GM21390 (cell line): Measurements from ENCODE around the gene MAP4K1.
"Not testable (repeated sequence)": the region's sequence is repeated elsewhere in the genome, so short reads cannot be mapped to it uniquely, and the experiment has no call there.

Source experiments
- ATAC-seq: cut with Tn5 transposase; IDR thresholded peaks from one replicate; pipeline ENCODE4 v1.9.1; 2021; ENCODE audit not compliant: unreplicated experiment

MAP4K1 gene

DNA sequence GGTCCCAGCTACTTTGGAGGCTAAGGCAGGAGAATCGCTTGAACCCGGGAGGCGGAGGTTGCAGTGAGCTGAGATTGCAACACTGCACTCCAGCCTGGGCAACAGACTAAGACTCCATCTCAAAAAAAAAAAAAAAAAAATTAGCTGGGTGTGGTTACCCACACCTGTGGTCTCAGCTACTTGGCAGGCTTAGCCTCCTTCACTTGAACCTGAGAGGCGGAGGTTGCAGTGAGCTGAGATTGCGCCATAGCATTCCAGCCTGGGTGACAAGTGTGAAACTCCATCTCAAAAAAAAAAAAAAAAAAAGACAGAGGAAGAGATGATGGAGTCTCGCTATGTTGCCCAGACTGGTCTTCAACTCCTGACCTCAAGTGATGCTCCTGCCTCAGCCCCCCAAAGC, 38.4 kb downstream of the MAP4K1 start:
- ATAC-seq: not testable (repeated sequence)

DNA sequence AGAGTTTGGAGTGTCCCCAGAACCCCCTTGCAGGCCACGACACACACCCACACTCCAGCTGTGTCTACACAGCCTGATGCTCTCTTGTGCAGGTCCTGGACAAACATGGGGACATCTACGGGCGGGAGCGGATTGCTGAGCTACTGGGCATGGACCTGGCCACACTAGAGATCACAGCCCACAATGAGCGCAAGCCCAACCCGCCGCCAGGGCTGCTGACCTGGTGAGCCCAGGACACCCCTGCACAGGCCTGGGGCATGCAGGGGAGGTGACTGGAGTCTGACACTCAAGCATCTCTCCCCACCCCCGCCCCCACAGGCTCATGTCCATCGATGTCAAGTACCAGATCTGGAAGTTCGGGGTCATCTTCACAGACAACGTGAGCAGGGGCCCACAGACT, 39.9 kb downstream of the MAP4K1 start:
- no peak for ATAC-seq

- no peak for ATAC-seq
These were observed 46.1 kb downstream of the MAP4K1 start for GRCh38 chr19:38571682-38572081.

GRCh38 chr19:38569368-38569983, 48.3 kb downstream of the MAP4K1 start:
- ATAC-seq: no peak

GRCh38 chr19:38565691-38566105, 52.1 kb downstream of the MAP4K1 start:
- no peak for ATAC-seq

- no peak for ATAC-seq
These were observed 52.6 kb downstream of the MAP4K1 start for GRCh38 chr19:38564981-38565690.

GRCh38 chr19:38563475-38563874, 54.3 kb downstream of the MAP4K1 start:
- ATAC-seq: no peak

DNA sequence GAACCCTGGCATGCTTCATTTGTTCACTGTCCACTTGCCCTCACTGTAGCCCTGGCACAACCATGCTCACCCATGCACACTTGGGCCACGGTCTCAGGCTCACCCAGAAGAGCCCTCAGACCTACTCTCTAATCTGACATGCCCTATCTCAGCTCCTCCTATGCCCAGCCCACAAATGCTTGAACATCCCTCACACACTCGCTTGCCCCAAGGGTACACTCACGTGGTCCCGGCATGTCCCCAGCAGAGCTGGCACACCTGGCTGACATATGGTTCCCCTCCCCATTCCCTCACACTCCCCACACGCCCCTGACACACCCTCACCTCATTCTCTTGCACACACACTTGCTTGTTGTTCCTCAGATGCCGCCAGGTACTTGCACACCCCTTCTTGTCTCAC, 55.7 kb downstream of the MAP4K1 start:
- no peak for ATAC-seq

GRCh38 chr19:38561658-38562057, 56.1 kb downstream of the MAP4K1 start:
- no peak for ATAC-seq

DNA sequence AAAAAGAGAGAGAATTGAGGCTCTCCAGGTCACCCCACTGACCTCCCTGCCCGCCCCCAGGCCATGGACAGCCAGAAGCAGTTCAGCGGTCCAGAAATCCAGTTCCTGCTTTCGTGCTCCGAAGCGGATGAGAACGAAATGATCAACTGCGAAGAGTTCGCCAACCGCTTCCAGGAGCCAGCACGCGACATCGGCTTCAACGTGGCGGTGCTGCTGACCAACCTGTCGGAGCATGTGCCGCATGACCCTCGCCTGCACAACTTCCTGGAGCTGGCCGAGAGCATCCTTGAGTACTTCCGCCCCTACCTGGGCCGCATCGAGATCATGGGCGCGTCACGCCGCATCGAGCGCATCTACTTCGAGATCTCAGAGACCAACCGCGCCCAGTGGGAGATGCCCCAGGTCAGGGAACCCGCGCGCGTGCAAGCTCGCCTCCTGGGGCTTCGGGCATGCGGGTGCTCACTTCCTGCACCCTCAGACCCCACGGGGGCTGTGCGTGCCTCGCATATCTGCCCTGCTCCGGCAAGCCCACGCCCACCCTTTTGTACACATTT, 56.6 kb downstream of the MAP4K1 start:
- ATAC-seq: no peak

DNA sequence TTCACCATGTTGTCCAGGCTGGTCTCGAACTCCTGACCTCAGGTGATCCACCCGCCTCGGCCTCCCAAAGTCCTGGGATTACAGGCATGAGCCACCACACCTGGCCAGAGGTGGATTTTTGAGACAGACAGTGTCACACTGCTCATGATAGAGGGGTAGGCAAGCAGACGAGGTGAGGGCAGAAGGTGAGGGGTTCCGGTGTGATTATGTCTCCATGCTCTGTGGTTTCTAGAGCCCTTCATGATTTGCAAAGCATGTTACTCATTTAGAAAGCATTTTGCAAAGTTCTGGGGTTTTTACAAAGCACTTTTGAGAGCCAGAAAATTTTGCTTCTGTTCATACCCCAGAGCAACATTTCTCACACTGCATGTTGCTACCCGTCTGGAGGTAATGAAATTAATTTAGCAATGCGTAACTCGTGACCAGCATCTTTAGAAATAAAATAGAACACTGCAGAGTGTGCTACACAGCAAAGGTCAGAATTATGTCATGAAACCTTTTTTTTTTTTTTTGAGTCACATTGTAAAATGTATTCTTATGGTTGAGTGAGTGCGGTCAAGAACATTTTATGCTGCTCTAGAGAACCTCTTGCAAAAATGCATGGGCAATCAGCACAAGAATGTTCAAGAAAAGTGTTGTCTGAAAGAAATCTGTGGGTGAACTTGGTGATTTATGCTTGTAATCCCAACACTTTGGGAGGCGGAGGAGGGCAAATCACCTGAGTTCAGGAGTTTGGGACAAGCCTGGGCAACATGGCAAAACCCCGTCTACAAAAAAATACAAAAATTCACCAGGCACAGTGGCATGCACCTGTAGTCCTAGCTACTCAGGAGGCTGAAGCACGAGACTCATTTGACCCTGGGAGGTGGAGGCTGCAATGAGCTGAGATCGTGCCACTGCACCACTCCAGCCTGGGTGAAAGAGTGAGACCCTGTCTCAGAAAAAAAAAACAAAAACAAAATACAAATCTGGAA, 58.0 kb downstream of the MAP4K1 start:
- peak; percentile 51 for ATAC-seq

DNA sequence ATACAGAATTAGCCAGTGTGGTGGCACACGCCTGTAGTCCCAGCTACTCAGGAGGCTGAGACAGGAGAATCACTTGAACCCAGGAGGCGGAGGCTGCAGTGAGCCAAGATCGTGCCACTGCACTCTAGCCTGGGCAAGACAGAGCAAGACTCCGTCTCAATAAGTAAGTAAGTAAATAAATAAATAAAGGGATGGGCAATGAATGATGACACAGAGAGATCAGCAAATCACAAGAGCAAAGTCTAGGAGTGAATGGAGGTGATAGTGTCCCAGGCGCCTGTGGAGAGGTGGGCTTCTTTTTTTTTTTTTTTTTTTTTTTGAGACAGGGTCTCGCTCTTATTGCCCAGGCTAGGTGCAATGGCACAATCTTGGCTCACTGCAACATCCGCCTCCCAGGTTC, 58.8 kb downstream of the MAP4K1 start:
- ATAC-seq: not testable (repeated sequence)

DNA sequence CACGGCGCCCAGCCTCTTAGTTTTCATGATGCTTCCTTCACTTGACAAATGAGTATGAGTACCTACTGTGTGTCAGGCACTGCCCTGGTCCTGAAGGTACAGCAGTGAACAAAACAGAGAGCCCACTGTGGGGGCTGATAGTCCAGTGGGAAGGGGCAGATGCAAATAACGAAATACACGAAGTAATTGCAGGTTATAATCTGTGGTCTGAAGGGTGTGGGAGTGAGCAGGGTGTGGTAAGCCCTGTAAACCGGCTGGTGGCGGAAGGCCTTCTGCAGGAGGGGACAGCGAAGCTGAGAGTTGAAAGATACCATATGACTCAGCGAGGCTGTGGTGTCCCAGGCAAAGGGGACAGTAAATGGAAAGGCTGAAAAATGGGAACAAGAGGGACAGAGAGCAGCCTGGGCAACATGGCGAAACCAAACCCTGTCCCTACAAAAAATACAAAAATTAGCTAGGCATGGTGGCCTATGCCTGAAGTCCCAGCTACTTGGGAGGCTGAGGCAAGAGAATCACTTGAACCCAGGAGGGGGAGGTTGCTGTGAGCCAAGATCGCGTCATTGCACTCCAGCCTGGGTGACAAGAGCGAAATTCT, 60.5 kb downstream of the MAP4K1 start:
- peak; percentile 58 for ATAC-seq

GRCh38 chr19:38556521-38557174, 61.1 kb downstream of the MAP4K1 start:
- ATAC-seq: no peak

GRCh38 chr19:38555200-38555599, 62.6 kb downstream of the MAP4K1 start:
- no peak for ATAC-seq

GRCh38 chr19:38554676-38555141, 63.0 kb downstream of the MAP4K1 start:
- ATAC-seq: no peak

- ATAC-seq: not testable (repeated sequence)
These were observed 64.5 kb downstream of the MAP4K1 start for GRCh38 chr19:38553239-38553638.

DNA sequence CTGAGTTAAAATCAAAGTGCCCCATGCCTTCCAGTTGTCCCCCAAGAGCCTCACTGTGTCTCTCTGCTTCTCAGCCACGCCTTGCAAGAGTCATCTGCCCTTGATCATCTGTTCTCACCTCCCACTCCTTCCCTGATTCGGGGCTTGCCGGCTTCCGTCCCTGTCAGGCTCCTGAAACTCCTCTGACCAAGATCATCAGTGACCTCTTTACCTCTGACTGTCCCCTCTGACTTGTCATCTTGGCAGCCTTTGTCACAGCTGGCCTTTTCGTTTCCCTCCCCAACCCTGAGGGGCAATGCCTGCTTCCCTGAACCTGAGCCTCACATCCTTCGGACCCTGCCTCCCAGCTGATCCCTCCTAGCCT, 66.3 kb downstream of the MAP4K1 start:
- no peak for ATAC-seq

DNA sequence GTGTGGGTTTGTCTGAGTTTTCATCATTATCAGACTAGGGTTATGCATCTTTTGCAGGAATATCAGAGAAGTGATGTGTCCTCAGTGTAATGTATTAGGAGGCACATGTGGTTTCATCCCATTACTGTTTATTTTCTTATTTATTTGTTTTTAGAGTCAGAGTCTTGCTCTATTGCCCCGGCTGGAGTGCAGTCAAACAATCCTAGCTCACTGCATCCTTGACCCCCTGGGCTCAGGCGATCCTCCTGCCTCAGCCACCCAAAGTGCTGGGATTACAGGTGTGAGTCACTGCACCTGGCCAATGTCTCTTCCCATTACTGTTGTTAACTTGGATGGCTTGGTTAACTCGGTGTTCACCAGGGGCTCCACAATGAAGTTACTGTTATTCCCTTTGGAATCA, 67.4 kb downstream of the MAP4K1 start:
- ATAC-seq: no peak

- no peak for ATAC-seq
These were observed 67.8 kb downstream of the MAP4K1 start for GRCh38 chr19:38549942-38550341.
